ENCODE results near the gene BOK. TPM values are rescaled to one million over a fixed set of nuclear protein-coding genes. Genes with fewer than 3 reads are reported as not detected.

Gene BOK
- total and polyA plus RNA-seq, 10 of the 15 experiments (the other 5 are each of a cell fraction or from before 2014, with no cell fraction given): 0.04 to 0.15 (median 0.12) TPM; not detected in 7

DNA sequence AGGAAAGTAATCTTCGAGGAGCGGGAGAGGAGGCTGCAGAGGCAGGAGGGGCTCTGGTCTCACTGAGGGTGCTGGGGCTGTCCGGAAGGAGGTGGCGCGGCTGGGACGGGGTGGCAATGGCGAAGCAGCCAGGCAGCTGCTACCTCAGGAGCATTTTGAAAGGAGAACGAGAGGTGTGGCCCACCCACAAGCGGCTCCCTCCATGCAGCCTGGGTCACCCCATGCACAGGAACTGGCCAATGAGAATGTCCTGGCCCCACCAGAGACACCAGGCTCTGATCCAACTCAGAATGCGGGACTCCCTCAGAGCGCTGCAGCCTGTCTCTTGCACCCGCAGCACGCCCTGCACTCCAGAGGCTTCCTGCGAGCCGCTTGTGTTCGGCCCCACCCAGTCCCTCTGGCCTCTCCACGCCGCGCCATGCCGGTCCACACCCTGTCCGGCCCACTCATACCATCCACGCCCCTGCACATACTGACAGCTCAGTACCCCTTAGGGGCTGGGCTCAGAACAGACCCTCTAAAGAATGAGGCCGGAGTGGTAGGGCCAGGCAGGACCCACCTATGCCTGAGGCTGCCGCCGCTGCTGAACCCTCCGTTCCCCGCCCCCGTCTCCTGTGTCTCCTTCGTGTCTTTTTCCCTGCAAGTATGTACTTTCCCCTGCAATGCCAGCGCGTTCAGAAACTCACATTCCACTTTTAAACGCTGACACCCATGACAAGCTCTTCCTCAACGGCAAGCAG, 6.4 kb upstream of the BOK start (continued):
- TF ChIP-seq MEF2B (IDR thresholded peaks at IDR 0.05; ENCODE audit: partially characterized antibody, poor library complexity, severe bottlenecking): no peak
- TF ChIP-seq MXI1 (IDR thresholded peaks at IDR 0.05; ENCODE audit: low read depth, low read length): no peak
- no peak for TF ChIP-seq IRF4 (IDR thresholded peaks at IDR 0.05; ENCODE audit: low read depth, low read length)
- TF ChIP-seq, protein P1, sequence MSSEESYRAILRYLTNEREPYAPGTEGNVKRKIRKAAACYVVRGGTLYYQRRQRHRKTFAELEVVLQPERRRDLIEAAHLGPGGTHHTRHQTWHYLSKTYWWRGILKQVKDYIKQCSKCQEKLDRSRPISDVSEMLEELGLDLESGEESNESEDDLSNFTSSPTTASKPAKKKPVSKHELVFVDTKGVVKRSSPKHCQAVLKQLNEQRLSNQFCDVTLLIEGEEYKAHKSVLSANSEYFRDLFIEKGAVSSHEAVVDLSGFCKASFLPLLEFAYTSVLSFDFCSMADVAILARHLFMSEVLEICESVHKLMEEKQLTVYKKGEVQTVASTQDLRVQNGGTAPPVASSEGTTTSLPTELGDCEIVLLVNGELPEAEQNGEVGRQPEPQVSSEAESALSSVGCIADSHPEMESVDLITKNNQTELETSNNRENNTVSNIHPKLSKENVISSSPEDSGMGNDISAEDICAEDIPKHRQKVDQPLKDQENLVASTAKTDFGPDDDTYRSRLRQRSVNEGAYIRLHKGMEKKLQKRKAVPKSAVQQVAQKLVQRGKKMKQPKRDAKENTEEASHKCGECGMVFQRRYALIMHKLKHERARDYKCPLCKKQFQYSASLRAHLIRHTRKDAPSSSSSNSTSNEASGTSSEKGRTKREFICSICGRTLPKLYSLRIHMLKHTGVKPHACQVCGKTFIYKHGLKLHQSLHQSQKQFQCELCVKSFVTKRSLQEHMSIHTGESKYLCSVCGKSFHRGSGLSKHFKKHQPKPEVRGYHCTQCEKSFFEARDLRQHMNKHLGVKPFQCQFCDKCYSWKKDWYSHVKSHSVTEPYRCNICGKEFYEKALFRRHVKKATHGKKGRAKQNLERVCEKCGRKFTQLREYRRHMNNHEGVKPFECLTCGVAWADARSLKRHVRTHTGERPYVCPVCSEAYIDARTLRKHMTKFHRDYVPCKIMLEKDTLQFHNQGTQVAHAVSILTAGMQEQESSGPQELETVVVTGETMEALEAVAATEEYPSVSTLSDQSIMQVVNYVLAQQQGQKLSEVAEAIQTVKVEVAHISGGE (CRISPR knock-in tag; IDR thresholded peaks at IDR 0.05): no peak
- no peak for TF ChIP-seq BACH1 (IDR thresholded peaks at IDR 0.05; ENCODE audit: borderline replicate concordance)
- no peak for TF ChIP-seq RAD51 (IDR thresholded peaks at IDR 0.05)
- TF ChIP-seq BCL11A (IDR thresholded peaks at IDR 0.05; ENCODE audit: low read depth, low read length): no peak
- TF ChIP-seq, protein P2, sequence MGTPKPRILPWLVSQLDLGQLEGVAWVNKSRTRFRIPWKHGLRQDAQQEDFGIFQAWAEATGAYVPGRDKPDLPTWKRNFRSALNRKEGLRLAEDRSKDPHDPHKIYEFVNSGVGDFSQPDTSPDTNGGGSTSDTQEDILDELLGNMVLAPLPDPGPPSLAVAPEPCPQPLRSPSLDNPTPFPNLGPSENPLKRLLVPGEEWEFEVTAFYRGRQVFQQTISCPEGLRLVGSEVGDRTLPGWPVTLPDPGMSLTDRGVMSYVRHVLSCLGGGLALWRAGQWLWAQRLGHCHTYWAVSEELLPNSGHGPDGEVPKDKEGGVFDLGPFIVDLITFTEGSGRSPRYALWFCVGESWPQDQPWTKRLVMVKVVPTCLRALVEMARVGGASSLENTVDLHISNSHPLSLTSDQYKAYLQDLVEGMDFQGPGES (IDR thresholded peaks at IDR 0.05): no peak
- no peak for TF ChIP-seq LARP7 (IDR thresholded peaks at IDR 0.05)
- no peak for TF ChIP-seq ZNF274 (IDR thresholded peaks at IDR 0.05; ENCODE audit: insufficient read depth, insufficient read length)

All from GM12878 (cell line).